IMR-90 (cell line): Measurements from ENCODE around the gene CEBPA. TPM values are rescaled to one million over a fixed set of nuclear protein-coding genes. Genes with fewer than 3 reads are reported as not detected.

Experiments used
- ATAC-seq: fragments of 200-7000 bp; cut with Tn5 transposase; 2 replicates; pipeline ENCODE4 v1.9.1; 2020; ENCODE audit warnings: low read depth, mild to moderate bottlenecking, moderate library complexity
- BruUV-seq: library from RNA; stranded (reverse); fragments of 400-500 nt; replicated peaks from 2 replicates; lab custom pipeline; 2021; lab: Mats Ljungman, UMichigan
- CTCF ChIA-PET: fragments of 300-600 bp; formaldehyde crosslinking; extraction: SDS; loops from one replicate; lab custom pipeline; 2021; ENCODE audit warnings: antibody characterized with exemption; lab: Yijun Ruan, JAX
- POLR2A ChIA-PET: fragments of 300-600 bp; sonication (Branson Sonifier 250); formaldehyde crosslinking; loops from one replicate; lab custom pipeline; 2022; ENCODE audit warnings: antibody characterized with exemption; ENCODE audit not compliant: unreplicated experiment; lab: Charles Lee
- DNase-seq: peaks from one replicate; pipeline ENCODE4 v3.0.0; 2013
- H2AFZ ChIP-seq: replicated peaks from 2 replicates; pipeline ENCODE3; 2013; ENCODE audit warnings: low read length, mild to moderate bottlenecking; ENCODE audit not compliant: poor library complexity
- H2AK5ac ChIP-seq: 2 replicates; pipeline ENCODE4 v1.6.1; 2013; ENCODE audit warnings: low read depth, low read length, inconsistent platforms
- H2AK9ac ChIP-seq: replicated peaks from 2 replicates; pipeline ENCODE3; 2013; ENCODE audit warnings: mild to moderate bottlenecking, low read depth, low read length, moderate library complexity; ENCODE audit not compliant: poor library complexity
- H2BK120ac ChIP-seq: 2 replicates; pipeline ENCODE4 v1.6.1; 2013; ENCODE audit warnings: low read depth, low read length, inconsistent platforms
- H2BK15ac ChIP-seq: 3 replicates; pipeline ENCODE4 v1.6.1; 2013; ENCODE audit warnings: low read depth, low read length, inconsistent platforms
- H2BK20ac ChIP-seq: 2 replicates; pipeline ENCODE4 v1.6.1; 2013; ENCODE audit warnings: low read depth, mild to moderate bottlenecking, inconsistent platforms, low read length, moderate library complexity
- H2BK5ac ChIP-seq: 2 replicates; pipeline ENCODE4 v1.6.1; 2013; ENCODE audit warnings: mild to moderate bottlenecking, low read depth, low read length, inconsistent platforms; ENCODE audit not compliant: poor library complexity, severe bottlenecking
- H3K14ac ChIP-seq: replicated peaks from 2 replicates; pipeline ENCODE4 v1.6.1; 2013; ENCODE audit warnings: low read depth, low read length, inconsistent platforms
- H3K18ac ChIP-seq: 2 replicates; pipeline ENCODE4 v1.6.1; 2013; ENCODE audit warnings: low read depth, low read length, control low read depth
- H3K23ac ChIP-seq: 2 replicates; pipeline ENCODE4 v1.6.1; 2013; ENCODE audit warnings: low read depth, low read length, inconsistent platforms
- H3K27ac ChIP-seq: 2 replicates; pipeline ENCODE4 v1.5.1; 2013; ENCODE audit warnings: mild to moderate bottlenecking, control low read depth, low read length; ENCODE audit not compliant: insufficient read depth
- H3K27me3 ChIP-seq: 2 replicates; pipeline ENCODE4 v1.6.1; 2013; ENCODE audit warnings: low read length; ENCODE audit not compliant: control insufficient read depth, insufficient read depth
- H3K36me3 ChIP-seq: 2 replicates; pipeline ENCODE4 v1.6.1; 2013; ENCODE audit warnings: low read length, mixed read lengths; ENCODE audit not compliant: control insufficient read depth, insufficient read depth
- H3K4ac ChIP-seq: 2 replicates; pipeline ENCODE4 v1.6.1; 2013; ENCODE audit warnings: low read depth, low read length, inconsistent platforms
- H3K4me1 ChIP-seq: 2 replicates; pipeline ENCODE4 v1.6.1; 2013; ENCODE audit warnings: low read length, mixed read lengths; ENCODE audit not compliant: control insufficient read depth, insufficient read depth
- H3K4me2 ChIP-seq: 2 replicates; pipeline ENCODE4 v1.6.1; 2013; ENCODE audit warnings: low read depth, mild to moderate bottlenecking, control low read depth, low read length, moderate library complexity
- H3K4me3 ChIP-seq: 2 replicates; pipeline ENCODE4 v1.5.1; 2013; ENCODE audit warnings: low read depth, mild to moderate bottlenecking, control low read depth, low read length, moderate library complexity; ENCODE audit not compliant: insufficient read depth
- H3K56ac ChIP-seq: 2 replicates; pipeline ENCODE4 v1.6.1; 2013; ENCODE audit warnings: low read length, inconsistent platforms; ENCODE audit not compliant: insufficient read depth; ENCODE audit errors: extremely low read depth
- H3K79me1 ChIP-seq, 2 experiments: 2 replicates each; pipeline ENCODE4 v1.6.1; 2013; ENCODE audit warnings: low read length in 2 of 2, inconsistent platforms in 1 of 2, low read depth in 1 of 2
- H3K9ac ChIP-seq: 2 replicates; pipeline ENCODE4 v1.6.1; 2013; ENCODE audit warnings: low read depth, low read length, control low read depth
- H3K9me1 ChIP-seq: 2 replicates; pipeline ENCODE4 v1.6.1; 2013; ENCODE audit warnings: low read length, inconsistent platforms; ENCODE audit not compliant: insufficient read depth
- H3K9me3 ChIP-seq: 2 replicates; pipeline ENCODE4 v1.6.1; 2013; ENCODE audit warnings: low read length; ENCODE audit not compliant: control insufficient read depth, insufficient read depth
- H4K20me1 ChIP-seq: 2 replicates; pipeline ENCODE4 v1.6.1; 2013; ENCODE audit warnings: low read length, inconsistent platforms; ENCODE audit not compliant: insufficient read depth
- H4K5ac ChIP-seq: 2 replicates; pipeline ENCODE4 v1.6.1; 2013; ENCODE audit warnings: mild to moderate bottlenecking, low read depth, low read length, control low read depth
- H4K8ac ChIP-seq, 2 experiments: 2 replicates each; pipeline ENCODE4 v1.6.1; 2013; ENCODE audit warnings: low read depth in 2 of 2, low read length in 2 of 2, control low read depth in 1 of 2, inconsistent platforms in 1 of 2
- H4K91ac ChIP-seq: 2 replicates; pipeline ENCODE4 v1.6.1; 2013; ENCODE audit warnings: low read depth, low read length, inconsistent platforms; ENCODE audit not compliant: insufficient read depth
- BHLHE40 ChIP-seq: fragments of 150-350 bp; IDR thresholded peaks from 2 replicates; pipeline ENCODE4 v1.6.1; 2016; ENCODE audit warnings: mild to moderate bottlenecking, low read depth, low read length
- ELK1 ChIP-seq: fragments of 150-350 bp; IDR thresholded peaks from 2 replicates; pipeline ENCODE4 v1.6.1; 2016; ENCODE audit warnings: low read depth, mild to moderate bottlenecking, low read length, moderate library complexity, borderline replicate concordance
- MAZ ChIP-seq: IDR thresholded peaks from 2 replicates; pipeline ENCODE4 v1.6.1; 2012; ENCODE audit warnings: low read depth, mild to moderate bottlenecking, low read length, improper control_type of control experiment, moderate library complexity, borderline replicate concordance
- MXI1 ChIP-seq: IDR thresholded peaks from 2 replicates; pipeline ENCODE4 v1.6.1; 2012; ENCODE audit warnings: low read depth, mild to moderate bottlenecking, low read length, moderate library complexity, borderline replicate concordance
- POLR2A ChIP-seq: IDR thresholded peaks from 2 replicates; pipeline ENCODE4 v1.6.1; 2012; ENCODE audit warnings: mild to moderate bottlenecking, low read depth, low read length
- RAD21 ChIP-seq: IDR thresholded peaks from 2 replicates; pipeline ENCODE4 v1.6.1; 2012; ENCODE audit warnings: low read length, improper control_type of control experiment
- SMC3 ChIP-seq: fragments of 150-350 bp; IDR thresholded peaks from 2 replicates; pipeline ENCODE4 v1.6.1; 2016; ENCODE audit warnings: low read depth, mild to moderate bottlenecking, antibody characterized with exemption, low read length, moderate library complexity
- USF2 ChIP-seq: fragments of 150-350 bp; IDR thresholded peaks from 2 replicates; pipeline ENCODE4 v1.6.1; 2017; ENCODE audit warnings: mild to moderate bottlenecking, antibody characterized with exemption, low read length, low read depth
- WGBS, 2 experiments: methylation state at CpG; one replicate each; pipeline versions ENCODE4 v1.1.5 to v1.1.7; 2013; ENCODE audit warnings: missing lambda C conversion rate in 2 of 2; ENCODE audit not compliant: insufficient read length in 1 of 2; ENCODE audit errors: extremely low coverage in 2 of 2; 5-methylcytosine and 5-hydroxymethylcytosine counted together
- dilution Hi-C: fragments of 300-500 bp; cut with HindIII; formaldehyde crosslinking; loops from one replicate; pipeline ENCODE4 v1.14.3; 2018; ENCODE audit warnings: low sequenced_read_pairs; ENCODE audit not compliant: unreplicated experiment
- in situ Hi-C: fragments of 300-500 bp; cut with MboI; formaldehyde crosslinking; loops from 3 replicates; pipeline ENCODE4 v1.14.3; 2019; ENCODE audit warnings: low sequenced_read_pairs, inconsistent platforms, mixed read lengths
- intact Hi-C: fragments of 100-400 bp; cut with micrococcal nuclease; formaldehyde crosslinking; loops from 2 replicates; pipeline ENCODE4 v1.10.0; 2022
- polyA plus RNA-seq, 3 experiments: library from polyadenylated mRNA; depleted of rRNA; stranded (reverse); fragments of >200 nt; gene quantifications; 2 replicates each; pipeline ENCODE4 v1.2.3, GENCODE V29; 2012; ENCODE audit warnings: low replicate concordance in 1 of 3
- total RNA-seq: library from RNA; depleted of rRNA; stranded (reverse); fragments of >200 nt; gene quantifications from 2 replicates; pipeline ENCODE4 v1.2.3, GENCODE V29; 2012

CEBPA gene
- total and polyA plus RNA-seq, 2 of the 4 experiments (the other 2 are of a cell fraction), result under 0.01 to 0.09 TPM

DNA sequence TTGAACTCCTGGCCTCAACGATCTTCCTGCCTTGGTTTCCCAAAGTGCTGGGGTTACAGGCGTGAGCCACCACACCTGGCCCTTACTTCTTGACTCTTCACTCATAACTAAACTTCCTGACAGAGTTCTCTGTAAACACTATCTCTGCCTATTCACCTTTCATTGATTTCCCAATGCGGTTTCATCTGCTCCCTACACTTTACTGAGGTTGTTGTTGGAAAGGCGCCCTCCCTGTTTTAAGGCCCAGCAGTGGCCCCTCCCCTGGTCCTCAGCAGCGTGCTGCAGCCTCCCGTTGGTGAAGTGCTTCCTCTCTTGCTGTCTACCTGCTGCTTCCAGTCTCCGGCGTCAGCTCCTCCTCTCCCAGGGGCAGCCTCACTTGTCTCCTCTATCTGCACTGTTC, 26.7 kb upstream of the CEBPA start:
- Histone ChIP-seq H3K27me3 (no peaks in the 10 kb centered on the region), H3K23ac (no peak overlapping the region), H3K4me2 (no peak overlapping the region), H4K8ac (no peak overlapping the region), H3K36me3 (no peaks in the 10 kb centered on the region), H4K20me1 (no peaks in the 10 kb centered on the region), H3K14ac (no peak overlapping the region), H3K4ac (no peak overlapping the region), H2BK15ac (no peak overlapping the region), H4K91ac (no peak overlapping the region), H2AK5ac (no peak overlapping the region), H3K56ac (no peak overlapping the region), H2BK20ac (no peak overlapping the region), H3K4me3 (no peak overlapping the region), H3K79me1 (no peaks in the 10 kb centered on the region), H3K9me3 (peaks cover 3% of the 10 kb centered on the region), H2AK9ac (no peak overlapping the region), H3K27ac (no peak overlapping the region), H2BK5ac (no peak overlapping the region), H2BK120ac (no peak overlapping the region), H3K18ac (no peak overlapping the region), H2AFZ (no peak overlapping the region), H3K9ac (no peak overlapping the region), H3K9me1 (no peaks in the 10 kb centered on the region), H4K5ac (no peak overlapping the region), H3K4me1 (no peaks in the 10 kb centered on the region)
- 63% methylated on average over 4 of the region's 8 CpGs; no CpG with 5 or more reads in 1 of the 2 experiments for WGBS, 2 experiments
- POLR2A ChIA-PET, result no interaction called here
- no peak for ATAC-seq
- CTCF ChIA-PET, result interaction anchor here (1.0 kb wide), 1 partner anchor 26 kb away, joined by 5 read pairs; the partner anchor contains the start of gene CEBPA
- BruUV-seq, result no TSS peak
- in situ Hi-C loops, result no loop called here
- TF ChIP-seq RAD21 (no peak), ELK1 (no peak), SMC3 (no peak), POLR2A (no peak), BHLHE40 (no peak), MAZ (no peak), USF2 (no peak), MXI1 (no peak)
- DNase-seq, result no peak
- intact Hi-C loops, result no loop called here
- dilution Hi-C loops, result no loop called here
